IPS-20b (cell line): ENCODE data around the gene PLCL1.

Experiments
- H3K27ac ChIP-seq: one replicate; pipeline ENCODE4 v1.5.1; 2013; ENCODE audit warnings: low read length
- H3K27me3 ChIP-seq: 2 replicates; pipeline ENCODE4 v1.6.1; 2013; ENCODE audit warnings: mild to moderate bottlenecking, low read length, inconsistent platforms; ENCODE audit not compliant: insufficient read depth
- H3K36me3 ChIP-seq: 2 replicates; pipeline ENCODE4 v1.6.1; 2013; ENCODE audit warnings: low read depth, mild to moderate bottlenecking, inconsistent platforms, low read length, moderate library complexity; ENCODE audit not compliant: insufficient read depth
- H3K4me1 ChIP-seq: 2 replicates; pipeline ENCODE4 v1.6.1; 2013; ENCODE audit warnings: mild to moderate bottlenecking, control low read depth, inconsistent platforms, low read length, moderate library complexity; ENCODE audit not compliant: insufficient read depth
- H3K4me3 ChIP-seq: 2 replicates; pipeline ENCODE4 v1.5.1; 2013; ENCODE audit warnings: mild to moderate bottlenecking, low read length, inconsistent platforms
- H3K9ac ChIP-seq: 2 replicates; pipeline ENCODE4 v1.6.1; 2013; ENCODE audit warnings: low read depth, mild to moderate bottlenecking, inconsistent platforms, low read length, moderate library complexity
- H3K9me3 ChIP-seq: 2 replicates; pipeline ENCODE4 v1.6.1; 2013; ENCODE audit warnings: mild to moderate bottlenecking, low read depth, low read length, inconsistent platforms; ENCODE audit not compliant: insufficient read depth

PLCL1 gene

DNA sequence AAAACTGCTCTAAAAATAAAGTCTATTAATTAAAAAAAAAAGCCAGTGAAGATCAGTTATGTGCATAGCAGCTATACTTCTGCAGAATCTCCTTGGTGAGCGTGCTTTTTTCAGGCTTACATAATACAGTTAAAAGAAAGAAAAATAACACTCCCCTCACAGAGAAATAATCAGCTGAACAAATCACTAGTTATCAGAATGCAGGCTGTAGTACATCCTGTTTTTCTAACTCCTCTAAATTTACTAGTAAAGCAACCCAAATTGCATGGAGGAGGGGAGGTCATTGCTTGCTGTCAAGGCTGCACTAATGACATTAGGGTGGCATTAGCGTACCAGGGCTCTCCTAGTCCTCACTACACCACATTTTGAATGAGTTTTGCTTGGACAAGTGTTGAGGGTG, 192.2 kb downstream of the PLCL1 start:
- H3K9ac ChIP-seq: no peak overlapping the region
- no peak overlapping the region for H3K4me3 ChIP-seq
- no peaks in the 10 kb centered on the region for H3K9me3 ChIP-seq
- H3K36me3 ChIP-seq: no peaks in the 10 kb centered on the region
- no peaks in the 10 kb centered on the region for H3K27me3 ChIP-seq
- H3K4me1 ChIP-seq: no peaks in the 10 kb centered on the region
- H3K27ac ChIP-seq: no peak overlapping the region

DNA sequence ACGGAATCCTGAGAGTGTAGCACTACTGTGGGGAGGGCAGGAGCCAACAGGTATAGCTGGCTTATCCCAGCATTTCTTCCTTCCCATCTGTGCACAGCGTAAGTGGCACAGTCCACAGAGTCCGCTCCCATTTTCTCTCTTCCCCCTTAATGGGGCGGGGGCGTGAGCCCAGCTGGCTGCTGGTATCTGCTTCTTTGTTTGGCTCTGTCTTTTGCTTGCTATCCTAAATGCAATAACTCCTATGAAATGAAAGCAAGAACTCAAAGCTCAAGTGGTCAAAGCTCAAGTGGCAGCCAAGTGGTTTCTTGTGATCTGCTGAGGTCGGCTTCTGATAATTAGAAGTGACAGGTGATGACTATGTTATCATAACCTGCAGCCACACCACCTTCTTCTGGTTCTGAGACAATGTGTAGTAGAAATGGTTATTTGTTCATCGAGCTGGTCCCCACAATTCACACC, 192.7 kb downstream of the PLCL1 start:
- Histone ChIP-seq H3K27ac (no peak overlapping the region), H3K36me3 (no peaks in the 10 kb centered on the region), H3K27me3 (no peaks in the 10 kb centered on the region), H3K9ac (no peak overlapping the region), H3K4me1 (no peaks in the 10 kb centered on the region), H3K4me3 (no peak overlapping the region), H3K9me3 (no peaks in the 10 kb centered on the region)

DNA sequence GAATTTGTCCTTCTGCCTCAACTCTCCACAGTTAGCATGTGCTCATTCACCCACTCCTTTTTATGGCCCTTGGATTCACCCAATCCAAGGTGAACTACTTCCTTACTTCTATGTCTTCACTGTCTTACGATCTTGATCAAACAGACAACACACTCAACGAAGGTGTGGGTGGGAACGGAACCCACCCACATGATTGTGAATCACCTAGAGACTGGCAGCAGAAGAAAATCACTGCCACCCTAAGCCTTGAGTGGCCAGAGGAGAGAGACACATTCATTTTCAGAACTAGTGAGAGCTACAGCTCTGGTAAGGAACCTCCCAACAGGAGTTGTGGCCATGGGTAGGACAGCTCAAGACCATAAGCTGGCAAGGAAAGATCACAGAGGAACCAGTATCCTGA, 194.3 kb downstream of the PLCL1 start:
- Histone ChIP-seq H3K27ac (no peak overlapping the region), H3K4me1 (no peaks in the 10 kb centered on the region), H3K4me3 (no peak overlapping the region), H3K36me3 (no peaks in the 10 kb centered on the region), H3K27me3 (no peaks in the 10 kb centered on the region), H3K9ac (no peak overlapping the region), H3K9me3 (no peaks in the 10 kb centered on the region)

DNA sequence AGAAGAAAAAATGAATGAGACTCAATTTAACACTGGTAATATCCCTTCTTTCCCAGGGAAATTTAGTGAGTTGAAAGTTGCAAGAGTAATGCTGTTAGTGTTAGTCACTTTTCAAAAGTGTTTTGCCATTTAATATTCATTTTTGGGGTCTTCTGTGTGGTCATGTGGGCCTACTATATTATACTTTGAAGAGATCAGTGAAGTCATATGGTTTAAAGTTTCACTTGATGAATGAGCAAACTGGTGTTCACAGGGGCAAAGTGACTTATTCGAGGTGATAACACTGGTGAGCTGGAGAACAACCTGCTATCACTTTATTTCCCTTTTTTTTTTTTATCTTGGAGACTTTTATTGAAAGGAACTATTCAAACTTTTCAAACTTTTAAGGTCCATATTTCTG, 196.0 kb downstream of the PLCL1 start:
- H3K27me3 ChIP-seq: no peaks in the 10 kb centered on the region
- no peak overlapping the region for H3K9ac ChIP-seq
- no peak overlapping the region for H3K4me3 ChIP-seq
- H3K27ac ChIP-seq: no peak overlapping the region
- H3K36me3 ChIP-seq: no peaks in the 10 kb centered on the region
- no peaks in the 10 kb centered on the region for H3K9me3 ChIP-seq
- no peaks in the 10 kb centered on the region for H3K4me1 ChIP-seq

DNA sequence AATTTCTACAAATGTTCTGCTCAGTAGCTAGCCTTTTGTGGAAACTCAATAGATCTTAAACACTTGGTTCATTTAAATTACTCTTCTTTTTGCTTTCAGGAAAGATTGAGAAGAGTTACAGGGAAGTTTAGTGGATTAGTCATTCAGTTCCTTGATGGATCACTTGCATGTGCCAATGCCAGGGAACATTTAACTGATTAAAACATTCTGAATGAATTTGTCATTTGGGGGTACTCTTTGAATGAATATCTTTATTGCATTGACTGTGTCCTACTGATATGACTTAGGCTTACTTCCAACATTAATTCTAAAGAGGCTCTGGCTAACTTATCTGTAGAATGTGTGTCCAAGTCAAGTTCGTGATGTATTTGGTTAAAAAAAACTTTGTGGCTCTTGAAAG, 199.8 kb downstream of the PLCL1 start:
- Histone ChIP-seq H3K9me3 (no peaks in the 10 kb centered on the region), H3K27ac (no peak overlapping the region), H3K9ac (no peak overlapping the region), H3K27me3 (no peaks in the 10 kb centered on the region), H3K4me1 (no peaks in the 10 kb centered on the region), H3K36me3 (no peaks in the 10 kb centered on the region), H3K4me3 (no peak overlapping the region)

DNA sequence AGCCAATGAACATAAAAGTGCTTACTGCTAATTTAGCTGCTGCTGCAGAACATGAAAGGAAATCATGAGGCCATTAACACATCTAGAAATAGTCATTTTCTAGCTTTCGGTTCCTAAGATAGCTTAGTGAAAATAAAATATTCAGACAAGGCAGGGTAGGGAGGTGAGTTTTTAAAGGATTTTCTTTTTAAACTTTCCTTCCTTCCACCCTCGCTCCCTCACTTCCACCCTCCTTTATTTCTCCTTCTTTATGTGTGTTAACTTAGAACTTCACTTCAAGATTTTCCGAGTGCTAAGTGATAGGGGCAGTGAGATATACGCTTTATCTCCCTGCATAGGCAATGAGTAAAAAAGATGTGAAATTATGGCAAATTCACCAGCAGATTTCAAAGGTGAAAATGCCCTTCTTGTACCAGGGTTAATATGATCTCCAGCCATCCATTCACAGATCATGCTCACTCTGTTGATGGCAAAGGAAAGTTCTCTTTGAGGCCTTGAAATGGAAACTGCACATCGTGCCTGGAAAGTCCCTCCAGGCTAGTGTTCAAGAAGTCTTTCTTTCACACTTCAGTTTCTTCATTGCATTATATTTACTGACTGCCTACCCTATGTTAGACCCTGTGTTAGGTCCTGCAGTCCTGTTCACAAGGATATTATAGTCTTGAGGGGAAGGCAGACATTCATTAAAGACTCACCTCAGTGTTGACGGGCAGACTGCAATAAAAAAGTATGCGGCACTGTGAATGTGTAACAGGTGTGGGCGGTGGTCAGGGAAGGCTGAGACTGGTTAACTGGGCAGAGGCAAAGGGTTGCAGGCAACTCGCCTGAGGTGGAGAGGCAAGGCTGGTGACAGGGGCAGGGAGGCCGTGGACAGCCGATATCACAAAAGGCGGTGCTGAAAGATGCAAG, 200.8 kb downstream of the PLCL1 start:
- Histone ChIP-seq H3K27me3 (no peaks in the 10 kb centered on the region), H3K9me3 (no peaks in the 10 kb centered on the region), H3K4me3 (no peak overlapping the region), H3K36me3 (no peaks in the 10 kb centered on the region), H3K27ac (no peak overlapping the region), H3K9ac (no peak overlapping the region), H3K4me1 (no peaks in the 10 kb centered on the region)

DNA sequence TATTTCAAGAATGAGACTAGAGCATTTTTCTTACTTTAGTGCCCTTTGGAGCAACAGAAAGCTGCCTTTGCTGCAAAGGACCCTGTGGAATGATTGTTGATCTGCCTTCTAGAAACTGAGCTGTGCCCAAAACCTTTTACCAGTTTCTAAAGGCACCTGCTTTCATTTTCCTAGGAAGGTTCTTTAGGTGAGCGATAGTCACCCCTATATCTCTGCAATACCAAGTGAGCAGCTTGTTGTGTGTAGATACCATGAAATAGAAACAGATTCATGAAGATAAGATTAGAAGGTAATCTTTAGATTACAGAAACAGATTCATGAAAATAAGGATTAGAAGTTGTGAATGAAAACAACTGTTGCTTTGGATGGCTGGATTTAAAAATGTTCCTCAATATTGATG, 202.3 kb downstream of the PLCL1 start:
- no peaks in the 10 kb centered on the region for H3K9me3 ChIP-seq
- H3K9ac ChIP-seq: no peak overlapping the region
- no peaks in the 10 kb centered on the region for H3K27me3 ChIP-seq
- no peak overlapping the region for H3K4me3 ChIP-seq
- no peaks in the 10 kb centered on the region for H3K4me1 ChIP-seq
- H3K27ac ChIP-seq: no peak overlapping the region
- H3K36me3 ChIP-seq: no peaks in the 10 kb centered on the region

DNA sequence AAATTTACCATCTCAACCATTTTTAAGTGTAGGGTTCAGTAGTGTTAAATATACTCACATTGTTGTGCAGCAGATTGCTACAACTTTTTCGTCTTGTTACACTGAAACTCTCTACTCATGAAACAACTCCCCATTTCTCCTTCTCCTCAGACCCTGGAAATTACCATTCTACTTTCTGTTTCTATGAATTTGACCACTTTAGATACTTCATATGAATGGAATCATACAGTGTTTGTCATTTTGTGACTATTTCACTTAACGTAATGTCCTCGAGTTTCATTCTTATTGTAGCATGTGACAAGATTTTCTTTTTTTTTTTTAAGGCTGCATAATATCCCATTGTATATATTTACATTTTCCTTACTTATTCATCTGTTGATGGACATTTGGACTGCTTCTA, 203.8 kb downstream of the PLCL1 start:
- Histone ChIP-seq H3K4me3 (no peak overlapping the region), H3K4me1 (no peaks in the 10 kb centered on the region)

DNA sequence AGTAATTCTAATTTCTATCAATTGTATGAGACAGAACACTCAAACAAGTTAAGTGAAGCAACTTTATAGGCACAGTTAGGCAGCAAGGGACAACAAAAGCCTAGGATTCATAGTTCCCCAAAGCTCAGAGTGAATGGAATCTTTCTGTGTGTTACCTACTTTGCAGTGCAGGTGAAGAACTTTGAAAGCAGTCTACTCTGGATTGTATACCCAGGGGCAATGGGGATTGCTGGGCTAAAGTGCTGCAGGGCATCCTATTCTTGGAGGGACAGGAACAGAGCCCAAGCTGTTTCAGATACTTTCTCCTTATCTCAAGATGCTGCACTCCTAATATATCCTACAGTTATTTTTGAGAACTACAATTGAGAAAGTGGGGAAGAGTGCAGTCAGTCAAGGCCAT, 207.6 kb downstream of the PLCL1 start:
- no peak overlapping the region for H3K4me3 ChIP-seq
- H3K36me3 ChIP-seq: no peaks in the 10 kb centered on the region
- H3K27me3 ChIP-seq: no peaks in the 10 kb centered on the region
- H3K9ac ChIP-seq: no peak overlapping the region
- H3K27ac ChIP-seq: no peak overlapping the region
- H3K9me3 ChIP-seq: no peaks in the 10 kb centered on the region
- H3K4me1 ChIP-seq: no peaks in the 10 kb centered on the region

More for the DNA sequence above, 203.8 kb downstream of the PLCL1 start:
- no peaks in the 10 kb centered on the region for H3K36me3 ChIP-seq
- H3K27ac ChIP-seq: no peak overlapping the region
- H3K27me3 ChIP-seq: no peaks in the 10 kb centered on the region
- H3K9ac ChIP-seq: no peak overlapping the region
- no peaks in the 10 kb centered on the region for H3K9me3 ChIP-seq

DNA sequence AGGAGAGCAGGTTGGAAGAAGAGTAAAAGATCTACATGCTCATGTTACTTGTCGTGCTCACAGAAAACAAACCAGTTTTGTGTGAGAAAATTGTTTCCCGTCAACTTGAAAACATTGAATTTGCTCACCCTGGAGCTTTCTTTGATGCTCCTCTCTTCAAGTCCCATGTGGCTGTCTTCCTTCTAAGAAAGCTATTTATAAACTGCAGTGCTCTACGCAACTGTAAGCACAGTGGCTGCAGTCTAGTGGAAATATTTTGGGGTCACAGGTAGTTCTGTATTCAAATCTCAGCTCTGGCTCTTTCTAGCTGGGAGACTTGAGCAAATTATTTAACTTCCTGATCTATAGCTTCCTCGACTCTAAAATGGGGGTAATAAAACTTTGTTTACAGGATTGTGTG, 211.8 kb downstream of the PLCL1 start:
- Histone ChIP-seq H3K27ac (no peak overlapping the region), H3K4me1 (no peaks in the 10 kb centered on the region), H3K36me3 (no peaks in the 10 kb centered on the region), H3K9ac (no peak overlapping the region), H3K27me3 (no peaks in the 10 kb centered on the region), H3K9me3 (no peaks in the 10 kb centered on the region), H3K4me3 (no peak overlapping the region)

DNA sequence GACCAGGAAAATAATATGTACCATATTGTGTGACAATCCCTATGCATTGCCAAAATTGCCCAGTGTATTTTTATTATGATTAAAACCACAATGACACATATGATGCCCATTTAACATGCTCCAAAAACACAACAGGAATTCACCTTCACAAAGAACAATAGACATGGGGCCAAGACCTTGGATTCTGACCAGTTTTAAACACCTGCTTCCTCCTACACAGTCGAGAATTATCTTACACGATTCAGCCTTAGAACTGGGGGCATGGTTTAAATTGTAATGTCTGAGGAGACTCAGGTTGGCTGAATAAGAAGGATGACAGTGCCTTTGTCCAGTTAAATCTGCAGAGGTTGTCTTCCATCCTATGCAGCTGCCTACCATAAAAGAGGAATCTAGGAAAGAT, 212.7 kb downstream of the PLCL1 start:
- no peak overlapping the region for H3K4me3 ChIP-seq
- no peak overlapping the region for H3K9ac ChIP-seq
- no peaks in the 10 kb centered on the region for H3K36me3 ChIP-seq
- no peak overlapping the region for H3K27ac ChIP-seq
- no peaks in the 10 kb centered on the region for H3K9me3 ChIP-seq
- H3K4me1 ChIP-seq: no peaks in the 10 kb centered on the region
- H3K27me3 ChIP-seq: no peaks in the 10 kb centered on the region

DNA sequence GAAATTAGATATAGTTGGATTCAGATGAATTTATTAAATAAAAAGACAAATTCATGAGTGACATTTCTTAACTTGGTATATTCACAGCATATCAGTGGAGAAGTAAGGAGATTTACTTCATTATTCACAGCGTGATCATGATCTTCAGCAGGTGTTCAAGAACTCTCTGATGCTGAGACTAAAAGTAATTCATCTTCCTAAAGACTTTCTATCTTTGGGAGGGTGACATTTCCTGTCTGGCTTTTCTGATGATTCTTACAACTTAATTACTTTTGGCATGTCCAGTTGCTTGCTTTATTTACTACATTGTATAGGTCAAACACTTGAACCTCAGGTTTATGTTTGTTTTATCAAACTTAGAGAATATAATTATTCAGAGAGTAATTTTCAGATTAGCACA, 224.6 kb downstream of the PLCL1 start:
- H3K27me3 ChIP-seq: no peaks in the 10 kb centered on the region
- H3K4me3 ChIP-seq: no peak overlapping the region
- H3K36me3 ChIP-seq: no peaks in the 10 kb centered on the region
- no peak overlapping the region for H3K9ac ChIP-seq
- H3K9me3 ChIP-seq: no peaks in the 10 kb centered on the region
- no peak overlapping the region for H3K27ac ChIP-seq
- no peaks in the 10 kb centered on the region for H3K4me1 ChIP-seq
